Ecto neural progenitor cell (in vitro differentiated cells): Measurements from ENCODE around the gene TMEM51.
A peak's percentile ranks its signal among the peaks of the same experiment; 100 is the strongest.

Source experiments
- DNase-seq: peaks from one replicate; pipeline ENCODE4 v3.0.0-alpha.2; 2018; ENCODE audit warnings: low spot score

The TMEM51 gene

GRCh38 chr1:15196807-15197530, 43.4 kb downstream of the TMEM51 start:
- DNase-seq = no peak

GRCh38 chr1:15197591-15198447, 44.3 kb downstream of the TMEM51 start:
- DNase-seq = no peak

DNA sequence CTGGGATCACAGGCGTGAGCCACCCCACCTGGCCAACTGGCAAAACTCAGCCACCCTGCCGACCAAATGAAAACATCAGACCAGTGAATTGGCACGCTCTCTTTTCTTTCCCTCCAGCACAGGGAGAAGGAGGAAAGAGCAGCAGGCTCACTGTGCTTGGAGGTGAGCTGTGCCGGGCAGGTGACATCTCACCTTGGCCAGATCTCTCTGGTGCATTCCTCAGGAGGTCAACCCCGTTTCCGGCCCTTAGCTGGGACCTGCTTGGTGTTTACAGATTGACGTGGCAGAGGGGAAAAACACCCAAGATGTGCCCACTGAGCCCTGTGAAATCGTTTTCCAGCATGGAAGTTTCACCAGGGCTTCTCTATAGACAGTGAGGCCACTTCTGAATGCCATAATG, 45.1 kb downstream of the TMEM51 start:
- DNase-seq = no peak

DNA sequence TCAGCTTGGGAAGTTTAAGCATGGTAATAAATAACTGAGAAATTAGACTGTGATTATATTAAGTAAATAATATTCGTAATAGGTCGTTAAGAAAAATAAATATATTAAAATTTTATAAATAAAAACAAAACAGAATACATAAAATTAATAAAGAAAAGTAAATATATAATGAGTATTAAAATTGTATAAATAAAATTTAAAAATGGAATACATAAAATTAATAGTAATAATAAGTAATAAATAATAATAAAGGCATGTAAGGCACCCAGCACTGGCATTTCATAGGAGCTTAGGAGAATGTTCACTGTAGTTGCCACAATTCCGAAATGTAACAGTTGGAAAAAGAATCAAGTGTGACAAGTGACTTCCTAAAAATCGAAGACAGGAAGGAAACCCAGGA, 47.7 kb downstream of the TMEM51 start:
- no peak for DNase-seq

- DNase-seq = no peak
These were observed 48.5 kb downstream of the TMEM51 start for GRCh38 chr1:15201849-15202551.

DNA sequence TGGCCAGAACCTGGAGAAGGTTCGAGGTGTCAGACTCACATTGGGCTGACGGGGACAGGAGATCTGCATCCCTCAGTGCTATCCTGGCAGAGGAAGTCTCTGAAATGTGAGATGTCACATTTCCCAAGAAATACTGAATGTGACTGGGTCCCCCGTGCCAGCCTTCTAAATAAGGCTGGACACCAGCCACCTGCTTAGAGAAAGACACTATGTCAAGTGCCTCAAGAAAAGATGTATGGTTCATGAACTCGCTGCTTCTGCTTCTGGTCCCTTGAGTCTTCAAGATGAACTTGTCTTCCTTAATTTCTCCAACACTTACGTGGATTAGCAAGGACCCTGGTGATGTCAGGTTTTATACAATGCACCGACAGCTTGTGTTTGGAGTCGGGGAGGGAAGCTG, 51.4 kb downstream of the TMEM51 start:
- DNase-seq = no peak

DNA sequence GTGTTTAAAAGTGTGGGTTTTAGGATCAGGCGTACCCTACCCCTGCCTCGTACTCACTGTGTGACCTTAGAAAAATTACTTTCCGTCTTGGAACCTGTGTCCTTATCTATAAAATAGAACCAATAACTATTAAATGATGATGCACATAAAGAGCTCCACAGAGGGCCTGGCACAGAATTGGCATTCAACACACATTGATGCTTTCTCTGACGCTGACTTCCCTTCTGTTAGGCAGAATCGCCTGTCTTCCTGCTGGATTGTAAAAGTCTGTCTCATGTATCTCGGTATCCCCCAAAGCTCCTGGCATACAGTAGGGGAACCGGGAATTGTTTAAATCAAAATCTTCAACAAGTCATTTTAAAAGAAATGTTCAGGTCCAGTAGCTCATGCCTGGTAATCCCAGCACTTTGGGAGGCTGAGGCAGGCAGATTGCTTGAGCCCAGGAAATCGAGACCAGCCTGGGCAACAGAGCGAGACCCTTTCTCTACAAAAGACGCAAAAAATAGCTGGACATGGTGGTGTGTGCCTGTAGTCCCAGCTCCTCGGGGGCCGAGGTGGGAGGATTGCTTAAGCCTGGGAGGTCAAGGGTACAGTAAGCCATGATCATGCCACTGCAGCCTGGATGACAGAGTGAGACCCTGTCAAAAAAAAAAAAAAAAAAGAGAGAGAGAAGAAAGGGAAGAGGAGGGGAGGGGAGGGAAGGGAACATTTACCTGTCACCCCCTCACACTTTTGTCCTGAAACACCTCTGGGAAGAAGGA, 52.2 kb downstream of the TMEM51 start:
- DNase-seq = no peak

GRCh38 chr1:15206418-15207030, 53.0 kb downstream of the TMEM51 start:
- DNase-seq = no peak

DNA sequence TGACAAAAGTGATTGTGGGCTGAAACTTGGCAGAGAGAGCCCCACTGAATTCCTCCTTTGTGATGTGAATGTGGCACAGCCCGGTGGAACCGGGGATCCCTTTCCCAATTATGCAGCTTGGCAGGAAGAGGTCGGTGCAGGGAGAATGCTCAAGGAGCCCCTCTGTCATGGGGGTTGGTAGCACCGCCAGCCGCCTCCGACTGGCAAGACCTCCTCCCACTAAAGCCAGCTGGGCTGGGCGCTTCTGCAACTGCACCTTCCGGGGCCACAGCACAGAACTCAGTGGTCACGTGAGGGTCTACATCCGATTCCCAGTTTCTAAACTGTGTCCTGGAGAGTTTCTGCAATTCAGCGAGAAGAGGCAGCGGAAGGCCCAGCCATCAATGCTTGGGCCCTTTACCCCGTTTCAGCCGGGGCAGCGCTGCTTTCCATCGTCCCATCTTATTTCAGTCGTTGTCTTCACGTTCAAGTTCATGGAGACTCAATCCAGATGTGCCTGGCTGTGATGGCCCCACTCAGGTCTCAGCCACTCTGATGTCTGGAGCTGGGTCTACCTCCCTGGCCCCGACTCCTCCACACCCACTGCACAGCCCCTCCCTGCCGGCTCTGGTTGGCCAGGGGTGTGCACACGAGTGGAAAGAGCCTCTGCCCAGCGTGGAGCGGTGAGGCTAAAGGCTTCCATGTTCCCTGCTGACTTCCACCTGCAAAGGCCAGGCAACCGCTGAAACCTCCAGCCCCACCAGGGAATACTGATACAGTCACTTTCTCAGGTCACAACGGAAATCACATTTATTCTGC, 53.7 kb downstream of the TMEM51 start:
- DNase-seq = no peak

DNA sequence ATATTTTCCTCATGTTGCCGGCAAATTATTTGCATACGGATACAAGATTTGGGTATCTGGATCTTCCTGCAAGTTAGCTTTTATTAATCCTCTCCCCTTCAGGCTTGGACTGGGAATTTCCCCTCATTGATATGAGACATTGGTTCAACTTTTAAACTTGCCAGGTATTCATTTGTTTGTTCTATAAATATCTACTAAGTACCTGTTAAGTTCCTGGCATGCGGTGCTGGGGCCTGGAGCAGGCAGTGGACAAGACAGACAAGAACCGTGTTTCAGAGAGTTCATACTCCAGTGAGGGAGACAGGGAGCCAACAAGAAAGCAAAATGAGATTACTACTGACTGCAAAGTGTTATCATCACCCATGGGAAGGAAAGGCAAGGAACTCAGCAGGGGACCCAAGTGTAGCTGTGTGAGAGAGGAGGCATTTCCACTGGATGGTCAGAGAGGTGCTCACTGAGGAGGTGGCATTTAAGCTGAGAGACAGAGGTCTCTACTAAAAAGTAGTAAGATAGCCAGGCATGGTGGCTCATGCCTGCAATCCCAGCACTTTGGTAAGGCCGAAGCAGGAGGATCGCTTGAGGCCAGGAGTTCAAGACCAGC, 54.4 kb downstream of the TMEM51 start:
- DNase-seq = no peak

GRCh38 chr1:15210651-15211375, 57.3 kb downstream of the TMEM51 start:
- DNase-seq = no peak

DNA sequence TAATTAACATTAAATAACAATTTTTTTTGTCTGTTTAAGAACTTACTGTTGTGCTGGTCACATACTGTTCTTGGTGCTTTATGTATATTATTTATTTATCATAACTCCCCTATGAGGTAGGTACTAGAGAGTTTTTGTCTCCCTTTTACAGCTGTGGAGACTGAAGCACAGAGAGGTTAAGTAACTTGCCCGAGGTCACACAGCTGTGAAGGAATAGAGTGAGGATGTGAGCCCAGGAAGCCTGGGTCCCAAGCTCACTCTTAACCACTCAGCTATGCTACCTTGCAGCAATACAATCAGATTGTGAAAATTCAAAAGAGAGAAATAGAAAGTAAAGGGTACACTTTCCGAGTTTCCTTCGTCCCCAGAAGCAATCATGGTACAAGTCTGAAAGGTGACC, 57.9 kb downstream of the TMEM51 start:
- no peak for DNase-seq

GRCh38 chr1:15212216-15212953, 58.8 kb downstream of the TMEM51 start:
- DNase-seq = no peak

DNA sequence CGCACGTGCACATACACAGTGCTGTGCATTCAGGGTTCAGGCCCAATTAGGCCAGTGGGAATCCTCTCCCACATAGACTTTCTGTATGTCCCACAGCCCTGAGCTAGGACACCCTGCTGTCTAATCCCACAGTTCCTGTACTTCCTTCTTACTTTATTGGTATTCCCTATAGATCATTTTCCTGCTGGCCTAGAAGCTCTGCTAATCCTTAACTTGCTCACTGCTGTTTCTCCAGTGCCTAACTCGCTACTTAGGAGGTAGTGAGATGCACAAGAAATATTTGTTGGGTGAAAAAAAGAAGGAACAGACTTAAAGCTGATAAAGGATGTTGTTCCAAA, 59.4 kb downstream of the TMEM51 start:
- DNase-seq = no peak

DNA sequence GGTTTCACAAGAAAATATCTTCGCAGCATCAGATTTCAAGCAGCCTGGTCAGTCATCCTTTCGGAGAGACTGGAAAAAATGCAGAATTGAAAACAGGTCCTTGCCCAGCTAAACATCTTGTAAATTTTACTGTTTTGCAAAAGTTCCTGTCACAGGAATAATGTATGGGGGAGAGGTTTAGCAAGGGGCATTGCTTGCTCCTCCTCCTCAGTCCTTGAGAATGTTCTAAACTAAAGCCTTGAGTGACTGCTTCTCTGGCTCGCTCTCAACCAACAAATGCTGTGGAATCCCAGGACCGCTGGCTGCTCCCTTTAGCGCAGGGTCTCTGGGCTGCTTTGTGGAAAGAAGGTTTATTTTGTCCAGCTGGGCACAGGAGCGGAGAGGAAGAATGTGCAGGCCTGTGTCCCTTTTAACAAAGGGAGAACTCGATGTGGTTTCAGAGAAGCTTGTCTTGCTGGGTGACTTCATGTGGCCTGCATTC, 59.8 kb downstream of the TMEM51 start:
- no peak for DNase-seq

DNA sequence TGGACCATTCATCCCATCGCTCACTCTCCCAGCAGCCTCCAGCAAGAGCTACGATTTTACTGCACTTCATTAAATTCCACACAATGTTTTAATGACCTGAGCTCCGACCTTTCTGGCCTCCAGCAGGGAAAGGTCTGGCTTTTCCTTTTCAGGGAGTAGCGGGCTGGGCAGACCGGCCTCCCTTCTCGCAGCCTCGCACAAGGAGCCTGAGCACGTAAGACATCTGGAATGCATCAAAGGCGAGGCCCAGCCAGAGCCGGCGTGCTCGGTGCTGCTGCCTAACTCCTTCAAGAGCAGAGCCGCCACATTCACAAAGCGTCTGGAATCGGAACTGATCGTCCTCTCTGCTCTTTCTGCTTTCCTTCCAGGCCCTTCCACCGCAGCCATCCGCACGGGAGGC, 61.0 kb downstream of the TMEM51 start:
- peak; percentile 86 for DNase-seq

- DNase-seq = no peak
These were observed 61.6 kb downstream of the TMEM51 start for GRCh38 chr1:15215116-15215515.

DNA sequence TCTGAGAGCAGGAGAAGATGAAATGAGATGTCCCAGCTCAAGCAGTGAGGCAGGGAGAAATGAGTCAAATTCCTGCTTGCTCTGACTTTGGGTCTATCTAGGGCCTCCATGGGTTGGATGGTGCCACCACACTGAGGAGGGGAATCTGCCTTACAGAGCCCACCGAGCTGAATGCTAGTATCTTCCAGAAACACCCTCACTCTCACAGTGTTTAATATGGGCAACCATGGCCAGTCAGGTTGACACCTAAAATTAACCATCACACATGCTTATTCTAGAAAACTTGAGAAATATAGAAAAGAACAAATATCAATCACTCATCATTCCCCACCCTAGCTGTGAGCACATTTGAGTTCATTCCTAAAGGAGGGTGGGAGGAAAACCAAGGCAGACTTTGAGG, 64.1 kb downstream of the TMEM51 start:
- DNase-seq = no peak
